Fibroblast of the aortic adventitia (primary cell): Measurements from ENCODE around the gene MBTD1. TPM values are rescaled to one million over a fixed set of nuclear protein-coding genes. Genes with fewer than 3 reads are reported as not detected.

Source experiments
- DNase-seq: peaks from one replicate; pipeline ENCODE4 v3.0.0-alpha.2; 2010; ENCODE audit warnings: low read depth
- H3K4me3 ChIP-seq: 2 replicates; pipeline ENCODE4 v1.5.1; 2011; ENCODE audit warnings: low read depth, mild to moderate bottlenecking, control low read depth, low read length, moderate library complexity
- CTCF ChIP-seq: IDR thresholded peaks from 2 replicates; pipeline ENCODE4 v1.5.1; 2011; ENCODE audit warnings: mild to moderate bottlenecking, low read length, control low read depth, inconsistent platforms; ENCODE audit not compliant: insufficient read depth
- total RNA-seq: library from RNA; depleted of rRNA; stranded (reverse); fragments of >200 nt; gene quantifications from 2 replicates; pipeline ENCODE4 v1.2.3, GENCODE V29; 2012; ENCODE audit warnings: low replicate concordance

MBTD1 gene
- total RNA-seq, 1 donor, result 13.1 TPM

GRCh38 chr17:51221322-51221721, 38.5 kb downstream of the MBTD1 start:
- H3K4me3 ChIP-seq, result no peak overlapping the region
- no peak for DNase-seq
- no peak for TF ChIP-seq CTCF

- no peak for TF ChIP-seq CTCF
- DNase-seq, result no peak
- no peak overlapping the region for H3K4me3 ChIP-seq
Measured at GRCh38 chr17:51217946-51218345, 41.9 kb downstream of the MBTD1 start.

- TF ChIP-seq CTCF, result no peak
- DNase-seq, result no peak
- H3K4me3 ChIP-seq, result no peak overlapping the region
Measured at GRCh38 chr17:51214920-51215319, 44.9 kb downstream of the MBTD1 start.

- H3K4me3 ChIP-seq, result no peak overlapping the region
- DNase-seq, result no peak
- TF ChIP-seq CTCF, result no peak
Measured at GRCh38 chr17:51203838-51204237, 56.0 kb downstream of the MBTD1 start.

GRCh38 chr17:51200846-51201245, 59.0 kb downstream of the MBTD1 start:
- TF ChIP-seq CTCF, result no peak
- no peak for DNase-seq
- no peak overlapping the region for H3K4me3 ChIP-seq

GRCh38 chr17:51200295-51200694, 59.6 kb downstream of the MBTD1 start:
- TF ChIP-seq CTCF, result no peak
- H3K4me3 ChIP-seq, result no peak overlapping the region
- DNase-seq, result no peak

- H3K4me3 ChIP-seq, result no peak overlapping the region
- no peak for TF ChIP-seq CTCF
- no peak for DNase-seq
Measured at GRCh38 chr17:51197754-51198153, 62.1 kb downstream of the MBTD1 start.
